Kidney (tissue), 14 donors: ENCODE data around the gene PCNX3. TPM values are rescaled to one million over a fixed set of nuclear protein-coding genes. Genes with fewer than 3 reads are reported as not detected.

Experiments used
- DNase-seq, 5 donors: peaks; one replicate each; pipeline ENCODE4 v3.0.0-alpha.2; 2013 to 2020
- FAIRE-seq: peaks from 2 replicates; lab custom pipeline; 2012; peaks lifted over from hg19 to GRCh38; lab: Jason Lieb, UNC
- H3K27ac ChIP-seq, 2 donors: one replicate each; pipeline ENCODE4 v1.7.0; 2013; ENCODE audit warnings: low read depth in 2 of 2, low read length in 2 of 2, inconsistent platforms in 1 of 2
- H3K27me3 ChIP-seq: one replicate; pipeline ENCODE4 v1.7.1; 2013; ENCODE audit warnings: low read length, inconsistent platforms; ENCODE audit not compliant: control insufficient read depth, insufficient read depth
- H3K36me3 ChIP-seq, 3 donors: one replicate each; pipeline versions ENCODE4 v1.7.0 to v1.7.1; 2013; ENCODE audit warnings: low read length in 3 of 3, control low read depth in 1 of 3, inconsistent platforms in 1 of 3; ENCODE audit not compliant: insufficient read depth in 3 of 3, control insufficient read depth in 2 of 3
- H3K4me1 ChIP-seq, 3 donors: one replicate each; pipeline versions ENCODE4 v1.7.0 to v1.7.1; 2013; ENCODE audit warnings: low read length in 3 of 3, inconsistent platforms in 1 of 3, low read depth in 1 of 3; ENCODE audit not compliant: control insufficient read depth in 2 of 3, insufficient read depth in 2 of 3
- H3K4me3 ChIP-seq, 3 donors: one replicate each; pipeline versions ENCODE4 v1.7.0 to v1.8.1; 2013; ENCODE audit warnings: low read length in 3 of 3, control low read depth in 1 of 3, inconsistent platforms in 1 of 3
- H3K9ac ChIP-seq, 3 donors: one replicate each; pipeline versions ENCODE4 v1.7.0 to v1.7.1; 2013; ENCODE audit warnings: low read length in 3 of 3, control low read depth in 1 of 3, inconsistent platforms in 1 of 3
- H3K9me3 ChIP-seq, 3 donors: one replicate each; pipeline versions ENCODE4 v1.7.0 to v1.7.1; 2013; ENCODE audit warnings: low read length in 3 of 3, control low read depth in 1 of 3, inconsistent platforms in 1 of 3; ENCODE audit not compliant: control insufficient read depth in 2 of 3, insufficient read depth in 1 of 3
- CTCF ChIP-seq: IDR thresholded peaks from 3 replicates; pipeline ENCODE4 v1.5.1; 2012; ENCODE audit warnings: mild to moderate bottlenecking, moderate library complexity, borderline replicate concordance; ENCODE audit not compliant: insufficient read depth; ENCODE audit errors: extremely low read depth
- intact Hi-C: fragments of 100-400 bp; cut with DNase I; formaldehyde crosslinking; loops from one replicate; pipeline ENCODE4 v1.11.1; 2022
- polyA plus RNA-seq: library from polyadenylated mRNA; stranded (reverse); fragments of 350-450 nt; fragmentation: Illumina TruSeq; extraction: RNeasy Lipid Tissue Mini Kit (QIAGEN cat#74804); gene quantifications from one replicate; pipeline ENCODE4 v1.2.3, GENCODE V29; 2014; ENCODE audit warnings: low read depth, low replicate concordance; ENCODE audit not compliant: insufficient read depth
- total RNA-seq: library from RNA; stranded (reverse); fragmentation: NEBNext Ultra II Directional; extraction: Animal tissue kit (Norgen Biotek cat#: 25700); gene quantifications from one replicate; pipeline ENCODE4 v1.2.1, GENCODE V29; 2021
- donor health status: control.
- donor health status: control.
- donor health status: control.
- donor health status: control.
- donor health status: control.
- donor health status: DM: yes; HTN: yes; CAD: no.
- donor health status: Normal renal cell carcinoma (clear cell type).

Gene PCNX3
- total and polyA plus RNA-seq, 2 donors from 2014 or later = 13.6 to 44.4 TPM

- H3K4me1 ChIP-seq = peaks cover 0 to 10% (median 6%) of the 10 kb centered on the region in 3 donors
- FAIRE-seq (no peak), DNase-seq (no peak)
- H3K9ac ChIP-seq = peak overlapping the region; percentile 51 to 99 (median 81)
- no peak for TF ChIP-seq CTCF
- H3K27ac ChIP-seq = peak overlapping the region; percentile 99
- H3K36me3 ChIP-seq = peaks cover 0 to 37% (median 32%) of the 10 kb centered on the region in 3 donors
- intact Hi-C loops = no loop called here
- H3K9me3 ChIP-seq = no peaks in the 10 kb centered on the region
- no peaks in the 10 kb centered on the region for H3K27me3 ChIP-seq
- peak overlapping the region; percentile 70 to 99 (median 91) for H3K4me3 ChIP-seq
Observed at GRCh38 chr11:65662247-65662798, 46.7 kb downstream of the PCNX3 start.

GRCh38 chr11:65662799-65663638 is 47.4 kb downstream of the PCNX3 start, which contains the start of gene RELA:
Gene RELA, minus strand, starts transcription at chr11:65662916. Its CDS starts 84 bp downstream, at chr11:65662832.
- DNase-seq (peak; percentile 93 to 98 (median 95)), FAIRE-seq (no peak)
- H3K27me3 ChIP-seq = no peaks in the 10 kb centered on the region
- peak within 1 kb of the TSS; percentile 81 to 99 (median 96) for H3K9ac ChIP-seq
- no peak for TF ChIP-seq CTCF
- H3K27ac ChIP-seq = peak within 1 kb of the TSS; percentile 99
- intact Hi-C loops = no loop called here
- peaks cover 0 to 10% (median 6%) of the 10 kb centered on the region in 3 donors for H3K4me1 ChIP-seq
- H3K4me3 ChIP-seq = peak within 1 kb of the TSS; percentile 77 to 99 (median 91)
- no peaks in the 10 kb centered on the region for H3K9me3 ChIP-seq
- H3K36me3 ChIP-seq = peaks cover 0 to 30% (median 25%) of the 10 kb centered on the region in 3 donors

GRCh38 chr11:65663639-65664200 is 48.1 kb downstream of the PCNX3 start:
- H3K4me1 ChIP-seq = peaks cover 0 to 10% (median 6%) of the 10 kb centered on the region in 3 donors
- H3K4me3 ChIP-seq = peak overlapping the region; percentile 69 to 99 (median 77)
- intact Hi-C loops = no loop called here
- no peaks in the 10 kb centered on the region for H3K9me3 ChIP-seq
- no peaks in the 10 kb centered on the region for H3K27me3 ChIP-seq
- H3K9ac ChIP-seq = peak overlapping the region; percentile 67 to 99 (median 96)
- peak overlapping the region; percentile 99 for H3K27ac ChIP-seq
- peaks cover 0 to 23% (median 19%) of the 10 kb centered on the region in 3 donors for H3K36me3 ChIP-seq
- no peak for TF ChIP-seq CTCF
- FAIRE-seq (no peak), DNase-seq (peak in 4 of 5 donors; percentile 58 to 89 (median 82))
